Lower lobe of right lung (tissue), 2 donors: ENCODE data around the gene SEMA4A. TPM values are rescaled to one million over a fixed set of nuclear protein-coding genes. Genes with fewer than 3 reads are reported as not detected.

Source experiments
- ATAC-seq, 2 donors: fragments of 200-7000 bp; cut with Tn5 transposase; one replicate each; pipeline ENCODE4 v1.9.1; 2020 to 2022; ENCODE audit warnings: mild to moderate bottlenecking in 2 of 2, moderate library complexity in 2 of 2
- DNase-seq: peaks from one replicate; pipeline ENCODE4 v3.0.0-alpha.2; 2020
- H3K27ac ChIP-seq: fragments of 200-600 bp; one replicate; pipeline ENCODE4 v1.8.0; 2022
- H3K27me3 ChIP-seq: fragments of 200-600 bp; one replicate; pipeline ENCODE4 v1.8.0; 2022; ENCODE audit warnings: low read depth
- H3K36me3 ChIP-seq: fragments of 200-600 bp; one replicate; pipeline ENCODE4 v1.8.0; 2022; ENCODE audit warnings: mild to moderate bottlenecking
- H3K4me1 ChIP-seq: fragments of 200-600 bp; one replicate; pipeline ENCODE4 v1.8.0; 2022
- H3K4me3 ChIP-seq: fragments of 200-600 bp; one replicate; pipeline ENCODE4 v1.8.0; 2022; ENCODE audit warnings: mild to moderate bottlenecking
- H3K9me3 ChIP-seq: fragments of 200-600 bp; one replicate; pipeline ENCODE4 v1.8.0; 2022
- intact Hi-C: fragments of 100-400 bp; cut with DNase I; formaldehyde crosslinking; loops from one replicate; pipeline ENCODE4 v1.11.0; 2022
- total RNA-seq: library from RNA; stranded (reverse); fragmentation: NEBNext Ultra II Directional; extraction: Animal tissue kit (Norgen Biotek cat#: 25700); gene quantifications from one replicate; pipeline ENCODE4 v1.2.1, GENCODE V29; 2021
- TF ChIP-seq, protein P1 (sequence below): fragments of 200-600 bp; IDR thresholded peaks from one replicate; pipeline ENCODE4 v1.8.0; 2022; ENCODE audit warnings: antibody characterized with exemption, mild to moderate bottlenecking
- donor health status: DM: no; HTN: yes; CAD: no; lungs with severe emphysema.

SEMA4A gene
- total RNA-seq, 1 donor from 2014 or later = 28.9 TPM

DNA sequence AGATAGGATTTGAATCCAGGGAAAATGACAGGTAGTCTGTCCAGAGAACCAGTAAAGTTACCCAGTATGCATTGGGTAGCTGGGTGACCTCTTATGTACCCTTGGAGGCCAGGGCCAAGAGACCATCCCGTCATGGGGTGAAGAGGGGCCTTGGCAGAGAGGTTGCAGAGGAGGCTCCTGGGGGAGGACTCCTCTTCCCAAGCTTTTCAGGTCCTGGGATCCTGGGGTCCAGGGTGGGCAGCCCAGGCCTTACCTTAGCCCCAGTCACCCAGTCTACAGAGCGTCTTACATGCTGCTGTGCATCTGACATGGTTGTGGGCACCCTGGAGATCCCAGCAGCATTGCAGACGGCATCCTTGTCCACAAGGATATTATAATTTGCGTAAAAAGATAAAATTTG, 73.4 kb downstream of the SEMA4A start:
- H3K4me3 ChIP-seq = no peak overlapping the region
- ATAC-seq = no peak
- intact Hi-C loops = loop anchor here (5.0 kb wide), 1 partner anchor 79 kb away; no protein-coding TSS in a partner anchor
- H3K9me3 ChIP-seq = no peaks in the 10 kb centered on the region
- peaks cover 75% of the 10 kb centered on the region for H3K36me3 ChIP-seq
- DNase-seq = peak; percentile 12
- no peak overlapping the region for H3K27ac ChIP-seq
- TF ChIP-seq, protein P1, sequence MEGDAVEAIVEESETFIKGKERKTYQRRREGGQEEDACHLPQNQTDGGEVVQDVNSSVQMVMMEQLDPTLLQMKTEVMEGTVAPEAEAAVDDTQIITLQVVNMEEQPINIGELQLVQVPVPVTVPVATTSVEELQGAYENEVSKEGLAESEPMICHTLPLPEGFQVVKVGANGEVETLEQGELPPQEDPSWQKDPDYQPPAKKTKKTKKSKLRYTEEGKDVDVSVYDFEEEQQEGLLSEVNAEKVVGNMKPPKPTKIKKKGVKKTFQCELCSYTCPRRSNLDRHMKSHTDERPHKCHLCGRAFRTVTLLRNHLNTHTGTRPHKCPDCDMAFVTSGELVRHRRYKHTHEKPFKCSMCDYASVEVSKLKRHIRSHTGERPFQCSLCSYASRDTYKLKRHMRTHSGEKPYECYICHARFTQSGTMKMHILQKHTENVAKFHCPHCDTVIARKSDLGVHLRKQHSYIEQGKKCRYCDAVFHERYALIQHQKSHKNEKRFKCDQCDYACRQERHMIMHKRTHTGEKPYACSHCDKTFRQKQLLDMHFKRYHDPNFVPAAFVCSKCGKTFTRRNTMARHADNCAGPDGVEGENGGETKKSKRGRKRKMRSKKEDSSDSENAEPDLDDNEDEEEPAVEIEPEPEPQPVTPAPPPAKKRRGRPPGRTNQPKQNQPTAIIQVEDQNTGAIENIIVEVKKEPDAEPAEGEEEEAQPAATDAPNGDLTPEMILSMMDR = no peak
- no peaks in the 10 kb centered on the region for H3K27me3 ChIP-seq
- H3K4me1 ChIP-seq = peaks cover 12% of the 10 kb centered on the region

Other genes starting within 250 kb of the SEMA4A start
- gene RIT1, start 242.2 kb upstream of the SEMA4A start, total RNA-seq = 56.4 TPM
- gene KHDC4, start 219.2 kb upstream of the SEMA4A start, total RNA-seq = 42.8 TPM
- not detected for gene RXFP4, start 211.9 kb upstream of the SEMA4A start, total RNA-seq
- gene ARHGEF2, start 175.0 kb upstream of the SEMA4A start, total RNA-seq = 252 TPM
- gene SSR2, start 132.6 kb upstream of the SEMA4A start, total RNA-seq = 207 TPM
- 32.5 TPM for gene UBQLN4, start 99.8 kb upstream of the SEMA4A start, total RNA-seq
- gene LAMTOR2, start 98.8 kb upstream of the SEMA4A start, total RNA-seq = 66.5 TPM
- 58.0 TPM for gene RAB25, start 92.4 kb upstream of the SEMA4A start, total RNA-seq
- 0.74 TPM for gene MEX3A, start 71.1 kb upstream of the SEMA4A start, total RNA-seq
- gene LMNA, start 38.9 kb upstream of the SEMA4A start, total RNA-seq = 235 TPM
- 17.7 TPM for gene SLC25A44, start 40.5 kb downstream of the SEMA4A start, total RNA-seq
- gene PMF1, start 59.4 kb downstream of the SEMA4A start, total RNA-seq = 45.3 TPM
- gene BGLAP, start 88.6 kb downstream of the SEMA4A start, total RNA-seq = 4.8 TPM
- gene PAQR6, start 94.5 kb downstream of the SEMA4A start, total RNA-seq = 2.3 TPM
- gene SMG5, start 129.2 kb downstream of the SEMA4A start, total RNA-seq = 68.9 TPM
- gene TMEM79, start 130.7 kb downstream of the SEMA4A start, total RNA-seq = 4.8 TPM
- 53.7 TPM for gene GLMP, start 142.1 kb downstream of the SEMA4A start, total RNA-seq
- not detected for gene VHLL, start 145.7 kb downstream of the SEMA4A start, total RNA-seq
- gene CCT3, start 184.7 kb downstream of the SEMA4A start, total RNA-seq = 117 TPM
- gene TSACC, start 184.9 kb downstream of the SEMA4A start, total RNA-seq = not detected
- not detected for gene RHBG, start 215.6 kb downstream of the SEMA4A start, total RNA-seq